HepG2 (cell line): ENCODE data around the gene TP53BP2. TPM values are rescaled to one million over a fixed set of nuclear protein-coding genes. Genes with fewer than 3 reads are reported as not detected.
A peak's percentile ranks its signal among the peaks of the same experiment; 100 is the strongest.

Source experiments
- GFI1 ChIP-seq: sonication (generic); formaldehyde crosslinking; IDR thresholded peaks from 2 replicates; pipeline ENCODE4 v1.5.0; 2020; ENCODE audit warnings: missing genetic modification reagents, mild to moderate bottlenecking, borderline replicate concordance
- PHF21A ChIP-seq: sonication (generic); formaldehyde crosslinking; IDR thresholded peaks from 2 replicates; pipeline ENCODE4 v1.5.0; 2020; ENCODE audit warnings: mild to moderate bottlenecking, missing genetic modification reagents
- TBL1XR1 ChIP-seq: fragments of 150-350 bp; IDR thresholded peaks from 2 replicates; pipeline ENCODE4 v1.6.1; 2014; ENCODE audit warnings: borderline replicate concordance, low read length; ENCODE audit not compliant: partially characterized antibody
- polyA plus RNA-seq, 8 experiments: library from polyadenylated mRNA; depleted of rRNA in 3 of 8; stranded (reverse) in 7 of 8; unstranded in 1 of 8; fragments of >200 nt; fragmentation: Illumina TruSeq in 4 of 8; extraction: Trizol in 4 of 8; gene quantifications; 2 replicates each; pipeline versions ENCODE4 v1.2.1 to v1.2.3, GENCODE V29; 2011 to 2016; ENCODE audit warnings: low read depth in 4 of 8, missing spikeins in 1 of 8, mixed read lengths in 1 of 8; ENCODE audit not compliant: insufficient read depth in 1 of 8
- total RNA-seq, 5 experiments: library from RNA; depleted of rRNA; stranded (reverse); fragments of >200 nt; fragmentation: Illumina TruSeq; extraction: Trizol; gene quantifications; 2 replicates each; pipeline ENCODE4 v1.2.3, GENCODE V29; 2016; ENCODE audit warnings: low read depth in 1 of 5
- TF ChIP-seq, protein P1 (sequence below), 2 experiments: fragments of 450-650 bp in 1 of 2; sonication (generic) in 1 of 2; formaldehyde crosslinking in 1 of 2; IDR thresholded peaks; 2 replicates each; pipeline versions ENCODE4 v1.6.1 to v1.8.0; 2016 to 2022; ENCODE audit warnings: antibody characterized with exemption in 1 of 2, mild to moderate bottlenecking in 1 of 2, missing genetic modification reagents in 1 of 2
- TF ChIP-seq, protein P2 (sequence below): sonication (generic); formaldehyde crosslinking; IDR thresholded peaks from 2 replicates; pipeline ENCODE4 v1.5.1; 2020; ENCODE audit warnings: mild to moderate bottlenecking, missing genetic modification reagents, moderate library complexity
- TF ChIP-seq, protein P3 (sequence below): sonication (generic); formaldehyde crosslinking; IDR thresholded peaks from 2 replicates; pipeline ENCODE4 v1.4.0; 2020; ENCODE audit warnings: missing genetic modification reagents, mild to moderate bottlenecking, borderline replicate concordance

The TP53BP2 gene
- total and polyA plus RNA-seq, 2 of the 13 experiments (the other 11 are each of a cell fraction or from before 2014, with no cell fraction given) = 10.0 to 14.0 TPM

DNA sequence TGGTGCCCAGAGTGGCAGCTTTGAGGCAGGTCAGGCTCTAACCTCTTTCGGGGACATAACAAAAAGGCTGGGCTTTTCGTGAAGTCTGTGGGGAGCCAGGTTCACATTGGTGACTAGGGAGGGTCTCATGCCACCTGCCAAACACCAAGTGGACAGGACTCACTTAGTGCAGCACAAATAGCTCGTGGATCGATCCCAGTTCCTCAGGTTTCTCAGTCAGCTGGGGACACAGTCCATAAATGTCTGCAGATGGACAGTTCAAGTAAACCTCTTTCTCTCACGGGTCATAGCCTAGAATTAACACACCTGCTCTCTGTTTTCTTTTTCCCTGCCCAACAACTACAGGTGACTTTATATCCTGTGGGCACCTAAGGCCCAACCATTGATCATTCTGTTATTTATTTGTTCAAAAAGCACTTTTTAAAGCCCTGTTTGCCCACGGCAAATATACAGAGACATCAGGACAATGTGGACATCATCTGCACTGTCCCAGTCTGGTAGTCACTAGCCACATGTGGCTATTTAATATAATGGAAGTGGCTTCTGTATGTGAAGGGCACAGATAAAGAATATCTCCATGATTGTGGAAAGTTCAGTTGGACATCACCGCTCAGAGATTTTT, 79.9 kb downstream of the TP53BP2 start (continued):
- TF ChIP-seq, protein P1, sequence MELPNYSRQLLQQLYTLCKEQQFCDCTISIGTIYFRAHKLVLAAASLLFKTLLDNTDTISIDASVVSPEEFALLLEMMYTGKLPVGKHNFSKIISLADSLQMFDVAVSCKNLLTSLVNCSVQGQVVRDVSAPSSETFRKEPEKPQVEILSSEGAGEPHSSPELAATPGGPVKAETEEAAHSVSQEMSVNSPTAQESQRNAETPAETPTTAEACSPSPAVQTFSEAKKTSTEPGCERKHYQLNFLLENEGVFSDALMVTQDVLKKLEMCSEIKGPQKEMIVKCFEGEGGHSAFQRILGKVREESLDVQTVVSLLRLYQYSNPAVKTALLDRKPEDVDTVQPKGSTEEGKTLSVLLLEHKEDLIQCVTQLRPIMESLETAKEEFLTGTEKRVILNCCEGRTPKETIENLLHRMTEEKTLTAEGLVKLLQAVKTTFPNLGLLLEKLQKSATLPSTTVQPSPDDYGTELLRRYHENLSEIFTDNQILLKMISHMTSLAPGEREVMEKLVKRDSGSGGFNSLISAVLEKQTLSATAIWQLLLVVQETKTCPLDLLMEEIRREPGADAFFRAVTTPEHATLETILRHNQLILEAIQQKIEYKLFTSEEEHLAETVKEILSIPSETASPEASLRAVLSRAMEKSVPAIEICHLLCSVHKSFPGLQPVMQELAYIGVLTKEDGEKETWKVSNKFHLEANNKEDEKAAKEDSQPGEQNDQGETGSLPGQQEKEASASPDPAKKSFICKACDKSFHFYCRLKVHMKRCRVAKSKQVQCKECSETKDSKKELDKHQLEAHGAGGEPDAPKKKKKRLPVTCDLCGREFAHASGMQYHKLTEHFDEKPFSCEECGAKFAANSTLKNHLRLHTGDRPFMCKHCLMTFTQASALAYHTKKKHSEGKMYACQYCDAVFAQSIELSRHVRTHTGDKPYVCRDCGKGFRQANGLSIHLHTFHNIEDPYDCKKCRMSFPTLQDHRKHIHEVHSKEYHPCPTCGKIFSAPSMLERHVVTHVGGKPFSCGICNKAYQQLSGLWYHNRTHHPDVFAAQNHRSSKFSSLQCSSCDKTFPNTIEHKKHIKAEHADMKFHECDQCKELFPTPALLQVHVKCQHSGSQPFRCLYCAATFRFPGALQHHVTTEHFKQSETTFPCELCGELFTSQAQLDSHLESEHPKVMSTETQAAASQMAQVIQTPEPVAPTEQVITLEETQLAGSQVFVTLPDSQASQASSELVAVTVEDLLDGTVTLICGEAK (IDR thresholded peaks at IDR 0.05) = no peak
- TF ChIP-seq, protein P1 (CRISPR knock-in tag; IDR thresholded peaks at IDR 0.05) = no peak
- TF ChIP-seq TBL1XR1 = no peak
- no peak for TF ChIP-seq GFI1 (CRISPR knock-in tag)
- TF ChIP-seq PHF21A (CRISPR knock-in tag) = peak; percentile 27; the same call in 1 of the 2 replicates
- TF ChIP-seq, protein P2, sequence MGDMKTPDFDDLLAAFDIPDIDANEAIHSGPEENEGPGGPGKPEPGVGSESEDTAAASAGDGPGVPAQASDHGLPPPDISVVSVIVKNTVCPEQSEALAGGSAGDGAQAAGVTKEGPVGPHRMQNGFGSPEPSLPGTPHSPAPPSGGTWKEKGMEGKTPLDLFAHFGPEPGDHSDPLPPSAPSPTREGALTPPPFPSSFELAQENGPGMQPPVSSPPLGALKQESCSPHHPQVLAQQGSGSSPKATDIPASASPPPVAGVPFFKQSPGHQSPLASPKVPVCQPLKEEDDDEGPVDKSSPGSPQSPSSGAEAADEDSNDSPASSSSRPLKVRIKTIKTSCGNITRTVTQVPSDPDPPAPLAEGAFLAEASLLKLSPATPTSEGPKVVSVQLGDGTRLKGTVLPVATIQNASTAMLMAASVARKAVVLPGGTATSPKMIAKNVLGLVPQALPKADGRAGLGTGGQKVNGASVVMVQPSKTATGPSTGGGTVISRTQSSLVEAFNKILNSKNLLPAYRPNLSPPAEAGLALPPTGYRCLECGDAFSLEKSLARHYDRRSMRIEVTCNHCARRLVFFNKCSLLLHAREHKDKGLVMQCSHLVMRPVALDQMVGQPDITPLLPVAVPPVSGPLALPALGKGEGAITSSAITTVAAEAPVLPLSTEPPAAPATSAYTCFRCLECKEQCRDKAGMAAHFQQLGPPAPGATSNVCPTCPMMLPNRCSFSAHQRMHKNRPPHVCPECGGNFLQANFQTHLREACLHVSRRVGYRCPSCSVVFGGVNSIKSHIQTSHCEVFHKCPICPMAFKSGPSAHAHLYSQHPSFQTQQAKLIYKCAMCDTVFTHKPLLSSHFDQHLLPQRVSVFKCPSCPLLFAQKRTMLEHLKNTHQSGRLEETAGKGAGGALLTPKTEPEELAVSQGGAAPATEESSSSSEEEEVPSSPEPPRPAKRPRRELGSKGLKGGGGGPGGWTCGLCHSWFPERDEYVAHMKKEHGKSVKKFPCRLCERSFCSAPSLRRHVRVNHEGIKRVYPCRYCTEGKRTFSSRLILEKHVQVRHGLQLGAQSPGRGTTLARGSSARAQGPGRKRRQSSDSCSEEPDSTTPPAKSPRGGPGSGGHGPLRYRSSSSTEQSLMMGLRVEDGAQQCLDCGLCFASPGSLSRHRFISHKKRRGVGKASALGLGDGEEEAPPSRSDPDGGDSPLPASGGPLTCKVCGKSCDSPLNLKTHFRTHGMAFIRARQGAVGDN (CRISPR knock-in tag) = peak; percentile 10; the same call in 1 of the 2 replicates
- TF ChIP-seq, protein P3, sequence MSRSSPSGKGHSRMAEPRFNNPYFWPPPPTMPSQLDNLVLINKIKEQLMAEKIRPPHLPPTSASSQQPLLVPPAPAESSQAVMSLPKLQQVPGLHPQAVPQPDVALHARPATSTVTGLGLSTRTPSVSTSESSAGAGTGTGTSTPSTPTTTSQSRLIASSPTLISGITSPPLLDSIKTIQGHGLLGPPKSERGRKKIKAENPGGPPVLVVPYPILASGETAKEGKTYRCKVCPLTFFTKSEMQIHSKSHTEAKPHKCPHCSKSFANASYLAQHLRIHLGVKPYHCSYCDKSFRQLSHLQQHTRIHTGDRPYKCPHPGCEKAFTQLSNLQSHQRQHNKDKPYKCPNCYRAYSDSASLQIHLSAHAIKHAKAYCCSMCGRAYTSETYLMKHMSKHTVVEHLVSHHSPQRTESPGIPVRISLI (CRISPR knock-in tag) = 0 out of 2 replicates have a peak, but pooled peaks have one; percentile 1
